ENCODE measurements around the gene USP37.
"Not testable (repeated sequence)": the region's sequence is repeated elsewhere in the genome, so short reads cannot be mapped to it uniquely, and the experiment has no call there.

The USP37 gene

DNA sequence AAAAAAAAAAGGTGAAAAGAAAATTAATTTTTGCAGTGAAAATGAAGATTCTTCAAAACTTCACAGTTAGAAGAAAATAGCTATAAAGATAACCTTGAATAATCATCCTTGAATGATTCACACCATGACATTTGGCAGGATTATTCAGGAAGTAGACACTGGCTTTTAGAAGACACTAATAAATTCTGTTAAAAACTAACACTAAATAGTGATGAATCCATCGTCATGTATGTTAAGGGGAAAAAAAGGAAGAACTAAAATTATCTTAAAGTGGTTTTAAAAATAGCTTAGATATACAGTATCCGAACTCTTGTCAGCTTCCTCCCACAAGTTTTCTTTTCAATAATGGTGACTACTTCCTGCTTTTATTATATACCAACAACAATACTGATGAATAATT lies 10.2 kb downstream of the USP37 start:
- TF ChIP-seq CTCF (IDR thresholded peaks at IDR 0.05; ENCODE audit: insufficient read depth, low read length, poor library complexity, severe bottlenecking) (no peak), EZH2phosphoT487 (conservative IDR thresholded peaks at IDR 0.05; ENCODE audit: low read length) (no peak)
- Histone ChIP-seq H3K9ac (ENCODE audit: low read length) (no peak overlapping the region), H3K79me2 (ENCODE audit: insufficient read depth, low read length) (0 out of 2 replicates have a peak, but pooled peaks cover 7% of the 10 kb centered on the region), H3F3A (ENCODE audit: insufficient read depth) (peaks cover 9% of the 10 kb centered on the region; the same call in 1 of the 2 replicates), H3K4me3 (ENCODE audit: insufficient read depth, low read length, poor library complexity, severe bottlenecking) (no peak overlapping the region), H3K4me2 (ENCODE audit: low read depth, low read length, poor library complexity, severe bottlenecking) (no peak overlapping the region), H4K20me1 (ENCODE audit: low read depth, low read length) (0 out of 2 replicates have a peak, but pooled peaks cover 3% of the 10 kb centered on the region), H3K27me3 (ENCODE audit: low read length) (no peaks in the 10 kb centered on the region), H3K27ac (ENCODE audit: low read depth, low read length) (no peak overlapping the region), H3K9me3 (ENCODE audit: insufficient read depth, low read length) (no peaks in the 10 kb centered on the region), H2AFZ (ENCODE audit: low read depth, low read length, severe bottlenecking) (no peak overlapping the region), H3K9me2 (replicated peaks; ENCODE audit: insufficient read depth, low read length) (no peaks in the 10 kb centered on the region), H3K36me3 (ENCODE audit: low read length) (peaks cover 63% of the 10 kb centered on the region)

GRCh38 chr2:218555527-218555926 lies 12.6 kb downstream of the USP37 start:
- H3K79me2 ChIP-seq (ENCODE audit: insufficient read depth, low read length), result 0 out of 2 replicates have a peak, but pooled peaks cover 7% of the 10 kb centered on the region
- H3K27ac ChIP-seq (ENCODE audit: low read depth, low read length), result no peak overlapping the region
- H3K36me3 ChIP-seq (ENCODE audit: low read length), result peaks cover 79% of the 10 kb centered on the region
- H3K9me2 ChIP-seq (replicated peaks; ENCODE audit: insufficient read depth, low read length), result no peaks in the 10 kb centered on the region
- H3K4me3 ChIP-seq (ENCODE audit: insufficient read depth, low read length, poor library complexity, severe bottlenecking), result no peak overlapping the region
- H3K9ac ChIP-seq (ENCODE audit: low read length), result no peak overlapping the region
- H3K4me2 ChIP-seq (ENCODE audit: low read depth, low read length, poor library complexity, severe bottlenecking), result no peak overlapping the region
- H4K20me1 ChIP-seq (ENCODE audit: low read depth, low read length), result 0 out of 2 replicates have a peak, but pooled peaks cover 3% of the 10 kb centered on the region
- no peak overlapping the region for H2AFZ ChIP-seq (ENCODE audit: low read depth, low read length, severe bottlenecking)
- TF ChIP-seq CTCF (IDR thresholded peaks at IDR 0.05; ENCODE audit: insufficient read depth, low read length, poor library complexity, severe bottlenecking), result no peak
- no peaks in the 10 kb centered on the region for H3K9me3 ChIP-seq (ENCODE audit: insufficient read depth, low read length)
- no peaks in the 10 kb centered on the region for H3K27me3 ChIP-seq (ENCODE audit: low read length)
- peaks cover 27% of the 10 kb centered on the region for H3F3A ChIP-seq (ENCODE audit: insufficient read depth)

- H2AFZ ChIP-seq (ENCODE audit: low read depth, low read length, severe bottlenecking); H4K20me1 ChIP-seq (ENCODE audit: low read depth, low read length); H3K4me2 ChIP-seq (ENCODE audit: low read depth, low read length, poor library complexity, severe bottlenecking); H3K27me3 ChIP-seq (ENCODE audit: low read length); H3K79me2 ChIP-seq (ENCODE audit: insufficient read depth, low read length); H3K9me3 ChIP-seq (ENCODE audit: insufficient read depth, low read length); H3K9me2 ChIP-seq (replicated peaks; ENCODE audit: insufficient read depth, low read length); H3K27ac ChIP-seq (ENCODE audit: low read depth, low read length); H3K9ac ChIP-seq (ENCODE audit: low read length); H3K4me3 ChIP-seq (ENCODE audit: insufficient read depth, low read length, poor library complexity, severe bottlenecking): not testable (repeated sequence)
- Histone ChIP-seq H3K36me3 (ENCODE audit: low read length) (peaks cover 73% of the 10 kb centered on the region), H3F3A (ENCODE audit: insufficient read depth) (peaks cover 28% of the 10 kb centered on the region)
Observed at GRCh38 chr2:218554225-218554624, 13.9 kb downstream of the USP37 start.

GRCh38 chr2:218547978-218548377 lies 20.2 kb downstream of the USP37 start:
- Histone ChIP-seq H3K27me3 (ENCODE audit: low read length) (no peaks in the 10 kb centered on the region), H3K79me2 (ENCODE audit: insufficient read depth, low read length) (no peaks in the 10 kb centered on the region), H3F3A (ENCODE audit: insufficient read depth) (peaks cover 22% of the 10 kb centered on the region), H3K9ac (ENCODE audit: low read length) (no peak overlapping the region), H4K20me1 (ENCODE audit: low read depth, low read length) (no peaks in the 10 kb centered on the region), H3K9me3 (ENCODE audit: insufficient read depth, low read length) (no peaks in the 10 kb centered on the region), H3K27ac (ENCODE audit: low read depth, low read length) (no peak overlapping the region), H3K9me2 (replicated peaks; ENCODE audit: insufficient read depth, low read length) (no peaks in the 10 kb centered on the region), H3K4me3 (ENCODE audit: insufficient read depth, low read length, poor library complexity, severe bottlenecking) (no peak overlapping the region), H3K4me2 (ENCODE audit: low read depth, low read length, poor library complexity, severe bottlenecking) (no peak overlapping the region), H2AFZ (ENCODE audit: low read depth, low read length, severe bottlenecking) (no peak overlapping the region), H3K36me3 (ENCODE audit: low read length) (peaks cover 66% of the 10 kb centered on the region)
- TF ChIP-seq CTCF (IDR thresholded peaks at IDR 0.05; ENCODE audit: insufficient read depth, low read length, poor library complexity, severe bottlenecking), result no peak
